GM23338 (cell line): ENCODE data around the gene ARHGEF3.
"Not testable (repeated sequence)": the region's sequence is repeated elsewhere in the genome, so short reads cannot be mapped to it uniquely, and the experiment has no call there.

ENCODE experiments used
- CREB1 ChIP-seq: fragments of 250-450 bp; sonication (Bioruptor Pico); IDR thresholded peaks from 2 replicates; pipeline ENCODE4 v1.5.0; 2020; ENCODE audit warnings: low read depth, mild to moderate bottlenecking, moderate library complexity
- EZH2 ChIP-seq: fragments of 200-600 bp; sonication (generic); IDR thresholded peaks from one replicate; pipeline ENCODE4 v1.8.0; 2017; ENCODE audit warnings: antibody characterized with exemption, mild to moderate bottlenecking, low read depth; ENCODE audit not compliant: unreplicated experiment
- EZH2phosphoT487 ChIP-seq: fragments of 200-600 bp; sonication (generic); IDR thresholded peaks from one replicate; pipeline ENCODE4 v1.8.1; 2018; ENCODE audit warnings: antibody characterized with exemption; ENCODE audit not compliant: unreplicated experiment
- JUNB ChIP-seq: IDR thresholded peaks from one replicate; pipeline ENCODE4 v1.6.1; 2016; ENCODE audit warnings: antibody characterized with exemption; ENCODE audit not compliant: unreplicated experiment
- POLR2AphosphoS5 ChIP-seq: IDR thresholded peaks from 2 replicates; pipeline ENCODE4 v1.6.1; 2016; ENCODE audit warnings: antibody characterized with exemption, low read depth
- TF ChIP-seq, protein P1 (sequence below), 2 experiments: fragments of 200-600 bp in 1 of 2; sonication (generic) in 1 of 2; conservative IDR thresholded peaks; 2 replicates each; pipeline versions ENCODE4 v1.5.1 to v1.6.1; 2016 to 2017; ENCODE audit warnings: antibody characterized with exemption in 2 of 2, low read depth in 2 of 2, mild to moderate bottlenecking in 2 of 2, moderate library complexity in 1 of 2
- TF ChIP-seq, protein P2 (sequence below): IDR thresholded peaks from one replicate; pipeline ENCODE4 v1.6.1; 2018; ENCODE audit warnings: antibody characterized with exemption; ENCODE audit not compliant: unreplicated experiment
- TF ChIP-seq, protein P3 (sequence below): fragments of 250-450 bp; sonication (Bioruptor Pico); IDR thresholded peaks from 2 replicates; pipeline ENCODE4 v1.5.0; 2020; ENCODE audit warnings: mild to moderate bottlenecking, moderate library complexity
- TF ChIP-seq, protein P4 (sequence below): IDR thresholded peaks from 2 replicates; pipeline ENCODE4 v1.6.1; 2016; ENCODE audit warnings: antibody characterized with exemption

DNA sequence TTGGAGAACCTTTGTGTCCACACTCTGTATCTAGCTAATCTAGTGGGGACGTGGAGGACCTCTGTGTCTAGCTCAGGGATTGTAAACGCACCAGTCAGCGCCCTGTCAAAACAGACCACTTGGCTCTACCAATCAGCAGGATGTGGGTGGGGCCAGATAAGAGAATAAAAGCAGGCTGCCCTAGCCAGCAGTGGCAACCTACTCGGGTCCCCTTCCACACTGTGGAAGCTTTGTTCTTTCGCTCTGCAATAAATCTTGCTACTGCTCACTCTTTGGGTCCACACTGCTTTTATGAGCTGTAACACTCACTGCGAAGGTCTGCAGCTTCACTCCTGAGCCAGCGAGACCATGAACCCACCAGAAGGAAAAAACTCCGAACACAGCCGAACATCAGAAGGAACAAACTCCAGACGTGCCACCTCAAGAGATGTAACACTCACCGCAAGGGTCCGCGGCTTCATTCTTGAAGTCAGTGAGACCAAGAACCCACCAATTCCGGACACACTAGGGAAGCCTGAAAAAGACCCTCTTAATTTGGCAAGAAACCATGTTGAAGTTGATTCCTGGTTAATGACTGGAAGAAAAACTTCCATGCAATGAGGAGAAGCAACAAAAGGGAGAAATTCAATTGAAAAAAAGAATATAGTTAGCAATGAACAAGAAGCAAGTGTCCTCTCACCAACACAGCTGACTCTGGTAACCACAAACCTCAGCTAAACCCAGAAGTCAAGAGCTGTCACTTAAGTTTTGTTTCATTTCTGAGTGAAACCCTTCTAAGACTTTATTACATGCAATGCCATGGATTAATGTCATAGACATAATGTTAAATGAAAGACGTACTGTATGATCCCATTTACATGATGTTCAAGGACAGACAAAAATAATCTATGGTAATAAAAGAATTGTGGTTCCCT, 109.0 kb downstream of the ARHGEF3 start:
- TF ChIP-seq, protein P1, sequence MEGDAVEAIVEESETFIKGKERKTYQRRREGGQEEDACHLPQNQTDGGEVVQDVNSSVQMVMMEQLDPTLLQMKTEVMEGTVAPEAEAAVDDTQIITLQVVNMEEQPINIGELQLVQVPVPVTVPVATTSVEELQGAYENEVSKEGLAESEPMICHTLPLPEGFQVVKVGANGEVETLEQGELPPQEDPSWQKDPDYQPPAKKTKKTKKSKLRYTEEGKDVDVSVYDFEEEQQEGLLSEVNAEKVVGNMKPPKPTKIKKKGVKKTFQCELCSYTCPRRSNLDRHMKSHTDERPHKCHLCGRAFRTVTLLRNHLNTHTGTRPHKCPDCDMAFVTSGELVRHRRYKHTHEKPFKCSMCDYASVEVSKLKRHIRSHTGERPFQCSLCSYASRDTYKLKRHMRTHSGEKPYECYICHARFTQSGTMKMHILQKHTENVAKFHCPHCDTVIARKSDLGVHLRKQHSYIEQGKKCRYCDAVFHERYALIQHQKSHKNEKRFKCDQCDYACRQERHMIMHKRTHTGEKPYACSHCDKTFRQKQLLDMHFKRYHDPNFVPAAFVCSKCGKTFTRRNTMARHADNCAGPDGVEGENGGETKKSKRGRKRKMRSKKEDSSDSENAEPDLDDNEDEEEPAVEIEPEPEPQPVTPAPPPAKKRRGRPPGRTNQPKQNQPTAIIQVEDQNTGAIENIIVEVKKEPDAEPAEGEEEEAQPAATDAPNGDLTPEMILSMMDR (conservative IDR thresholded peaks at IDR 0.05; ENCODE audit: low read depth in 2 of 2): not testable (repeated sequence)
- TF ChIP-seq, protein P2, sequence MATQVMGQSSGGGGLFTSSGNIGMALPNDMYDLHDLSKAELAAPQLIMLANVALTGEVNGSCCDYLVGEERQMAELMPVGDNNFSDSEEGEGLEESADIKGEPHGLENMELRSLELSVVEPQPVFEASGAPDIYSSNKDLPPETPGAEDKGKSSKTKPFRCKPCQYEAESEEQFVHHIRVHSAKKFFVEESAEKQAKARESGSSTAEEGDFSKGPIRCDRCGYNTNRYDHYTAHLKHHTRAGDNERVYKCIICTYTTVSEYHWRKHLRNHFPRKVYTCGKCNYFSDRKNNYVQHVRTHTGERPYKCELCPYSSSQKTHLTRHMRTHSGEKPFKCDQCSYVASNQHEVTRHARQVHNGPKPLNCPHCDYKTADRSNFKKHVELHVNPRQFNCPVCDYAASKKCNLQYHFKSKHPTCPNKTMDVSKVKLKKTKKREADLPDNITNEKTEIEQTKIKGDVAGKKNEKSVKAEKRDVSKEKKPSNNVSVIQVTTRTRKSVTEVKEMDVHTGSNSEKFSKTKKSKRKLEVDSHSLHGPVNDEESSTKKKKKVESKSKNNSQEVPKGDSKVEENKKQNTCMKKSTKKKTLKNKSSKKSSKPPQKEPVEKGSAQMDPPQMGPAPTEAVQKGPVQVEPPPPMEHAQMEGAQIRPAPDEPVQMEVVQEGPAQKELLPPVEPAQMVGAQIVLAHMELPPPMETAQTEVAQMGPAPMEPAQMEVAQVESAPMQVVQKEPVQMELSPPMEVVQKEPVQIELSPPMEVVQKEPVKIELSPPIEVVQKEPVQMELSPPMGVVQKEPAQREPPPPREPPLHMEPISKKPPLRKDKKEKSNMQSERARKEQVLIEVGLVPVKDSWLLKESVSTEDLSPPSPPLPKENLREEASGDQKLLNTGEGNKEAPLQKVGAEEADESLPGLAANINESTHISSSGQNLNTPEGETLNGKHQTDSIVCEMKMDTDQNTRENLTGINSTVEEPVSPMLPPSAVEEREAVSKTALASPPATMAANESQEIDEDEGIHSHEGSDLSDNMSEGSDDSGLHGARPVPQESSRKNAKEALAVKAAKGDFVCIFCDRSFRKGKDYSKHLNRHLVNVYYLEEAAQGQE: not testable (repeated sequence)
- TF ChIP-seq JUNB, EZH2, POLR2AphosphoS5, EZH2phosphoT487, CREB1: not testable (repeated sequence)
- TF ChIP-seq, protein P3, sequence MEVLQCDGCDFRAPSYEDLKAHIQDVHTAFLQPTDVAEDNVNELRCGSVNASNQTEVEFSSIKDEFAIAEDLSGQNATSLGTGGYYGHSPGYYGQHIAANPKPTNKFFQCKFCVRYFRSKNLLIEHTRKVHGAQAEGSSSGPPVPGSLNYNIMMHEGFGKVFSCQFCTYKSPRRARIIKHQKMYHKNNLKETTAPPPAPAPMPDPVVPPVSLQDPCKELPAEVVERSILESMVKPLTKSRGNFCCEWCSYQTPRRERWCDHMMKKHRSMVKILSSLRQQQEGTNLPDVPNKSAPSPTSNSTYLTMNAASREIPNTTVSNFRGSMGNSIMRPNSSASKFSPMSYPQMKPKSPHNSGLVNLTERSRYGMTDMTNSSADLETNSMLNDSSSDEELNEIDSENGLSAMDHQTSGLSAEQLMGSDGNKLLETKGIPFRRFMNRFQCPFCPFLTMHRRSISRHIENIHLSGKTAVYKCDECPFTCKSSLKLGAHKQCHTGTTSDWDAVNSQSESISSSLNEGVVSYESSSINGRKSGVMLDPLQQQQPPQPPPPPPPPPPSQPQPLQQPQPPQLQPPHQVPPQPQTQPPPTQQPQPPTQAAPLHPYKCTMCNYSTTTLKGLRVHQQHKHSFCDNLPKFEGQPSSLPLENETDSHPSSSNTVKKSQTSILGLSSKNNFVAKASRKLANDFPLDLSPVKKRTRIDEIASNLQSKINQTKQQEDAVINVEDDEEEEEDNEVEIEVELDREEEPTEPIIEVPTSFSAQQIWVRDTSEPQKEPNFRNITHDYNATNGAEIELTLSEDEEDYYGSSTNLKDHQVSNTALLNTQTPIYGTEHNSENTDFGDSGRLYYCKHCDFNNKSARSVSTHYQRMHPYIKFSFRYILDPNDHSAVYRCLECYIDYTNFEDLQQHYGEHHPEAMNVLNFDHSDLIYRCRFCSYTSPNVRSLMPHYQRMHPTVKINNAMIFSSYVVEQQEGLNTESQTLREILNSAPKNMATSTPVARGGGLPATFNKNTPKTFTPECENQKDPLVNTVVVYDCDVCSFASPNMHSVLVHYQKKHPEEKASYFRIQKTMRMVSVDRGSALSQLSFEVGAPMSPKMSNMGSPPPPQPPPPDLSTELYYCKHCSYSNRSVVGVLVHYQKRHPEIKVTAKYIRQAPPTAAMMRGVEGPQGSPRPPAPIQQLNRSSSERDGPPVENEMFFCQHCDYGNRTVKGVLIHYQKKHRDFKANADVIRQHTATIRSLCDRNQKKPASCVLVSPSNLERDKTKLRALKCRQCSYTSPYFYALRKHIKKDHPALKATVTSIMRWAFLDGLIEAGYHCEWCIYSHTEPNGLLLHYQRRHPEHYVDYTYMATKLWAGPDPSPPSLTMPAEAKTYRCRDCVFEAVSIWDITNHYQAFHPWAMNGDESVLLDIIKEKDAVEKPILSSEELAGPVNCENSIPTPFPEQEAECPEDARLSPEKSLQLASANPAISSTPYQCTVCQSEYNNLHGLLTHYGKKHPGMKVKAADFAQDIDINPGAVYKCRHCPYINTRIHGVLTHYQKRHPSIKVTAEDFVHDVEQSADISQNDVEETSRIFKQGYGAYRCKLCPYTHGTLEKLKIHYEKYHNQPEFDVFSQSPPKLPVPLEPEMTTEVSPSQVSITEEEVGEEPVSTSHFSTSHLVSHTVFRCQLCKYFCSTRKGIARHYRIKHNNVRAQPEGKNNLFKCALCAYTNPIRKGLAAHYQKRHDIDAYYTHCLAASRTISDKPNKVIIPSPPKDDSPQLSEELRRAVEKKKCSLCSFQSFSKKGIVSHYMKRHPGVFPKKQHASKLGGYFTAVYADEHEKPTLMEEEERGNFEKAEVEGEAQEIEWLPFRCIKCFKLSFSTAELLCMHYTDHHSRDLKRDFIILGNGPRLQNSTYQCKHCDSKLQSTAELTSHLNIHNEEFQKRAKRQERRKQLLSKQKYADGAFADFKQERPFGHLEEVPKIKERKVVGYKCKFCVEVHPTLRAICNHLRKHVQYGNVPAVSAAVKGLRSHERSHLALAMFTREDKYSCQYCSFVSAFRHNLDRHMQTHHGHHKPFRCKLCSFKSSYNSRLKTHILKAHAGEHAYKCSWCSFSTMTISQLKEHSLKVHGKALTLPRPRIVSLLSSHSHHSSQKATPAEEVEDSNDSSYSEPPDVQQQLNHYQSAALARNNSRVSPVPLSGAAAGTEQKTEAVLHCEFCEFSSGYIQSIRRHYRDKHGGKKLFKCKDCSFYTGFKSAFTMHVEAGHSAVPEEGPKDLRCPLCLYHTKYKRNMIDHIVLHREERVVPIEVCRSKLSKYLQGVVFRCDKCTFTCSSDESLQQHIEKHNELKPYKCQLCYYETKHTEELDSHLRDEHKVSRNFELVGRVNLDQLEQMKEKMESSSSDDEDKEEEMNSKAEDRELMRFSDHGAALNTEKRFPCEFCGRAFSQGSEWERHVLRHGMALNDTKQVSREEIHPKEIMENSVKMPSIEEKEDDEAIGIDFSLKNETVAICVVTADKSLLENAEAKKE (CRISPR knock-in tag): not testable (repeated sequence)
- TF ChIP-seq, protein P4, sequence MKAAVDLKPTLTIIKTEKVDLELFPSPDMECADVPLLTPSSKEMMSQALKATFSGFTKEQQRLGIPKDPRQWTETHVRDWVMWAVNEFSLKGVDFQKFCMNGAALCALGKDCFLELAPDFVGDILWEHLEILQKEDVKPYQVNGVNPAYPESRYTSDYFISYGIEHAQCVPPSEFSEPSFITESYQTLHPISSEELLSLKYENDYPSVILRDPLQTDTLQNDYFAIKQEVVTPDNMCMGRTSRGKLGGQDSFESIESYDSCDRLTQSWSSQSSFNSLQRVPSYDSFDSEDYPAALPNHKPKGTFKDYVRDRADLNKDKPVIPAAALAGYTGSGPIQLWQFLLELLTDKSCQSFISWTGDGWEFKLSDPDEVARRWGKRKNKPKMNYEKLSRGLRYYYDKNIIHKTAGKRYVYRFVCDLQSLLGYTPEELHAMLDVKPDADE: not testable (repeated sequence)
